HG03442 (cell line): Measurements from ENCODE around the gene GCDH.
A peak's percentile ranks its signal among the peaks of the same experiment; 100 is the strongest.
"Not testable (repeated sequence)": the region's sequence is repeated elsewhere in the genome, so short reads cannot be mapped to it uniquely, and the experiment has no call there.

ENCODE experiments used
- ATAC-seq: cut with Tn5 transposase; IDR thresholded peaks from one replicate; pipeline ENCODE4 v1.9.1; 2021; ENCODE audit warnings: mild to moderate bottlenecking, moderate library complexity; ENCODE audit not compliant: unreplicated experiment

The GCDH gene

GRCh38 chr19:12899891-12900518 lies 9.0 kb downstream of the GCDH start:
- peak; percentile 73 for ATAC-seq

- ATAC-seq = no peak
These were observed 16.2 kb downstream of the GCDH start for GRCh38 chr19:12907166-12907565.

GRCh38 chr19:12912571-12912970 lies 21.6 kb downstream of the GCDH start:
- ATAC-seq = no peak

- no peak for ATAC-seq
These were observed 22.1 kb downstream of the GCDH start for GRCh38 chr19:12913011-12913561.

- no peak for ATAC-seq
These were observed 23.1 kb downstream of the GCDH start for GRCh38 chr19:12913851-12914690.

GRCh38 chr19:12915860-12916259 lies 24.9 kb downstream of the GCDH start:
- not testable (repeated sequence) for ATAC-seq

- no peak for ATAC-seq
These were observed 27.3 kb downstream of the GCDH start for GRCh38 chr19:12918253-12918652.

- ATAC-seq = no peak
These were observed 30.1 kb downstream of the GCDH start for GRCh38 chr19:12921047-12921446.

GRCh38 chr19:12922959-12923358 lies 32.0 kb downstream of the GCDH start:
- no peak for ATAC-seq

- no peak for ATAC-seq
These were observed 33.8 kb downstream of the GCDH start for GRCh38 chr19:12924621-12925310.

- ATAC-seq = no peak
These were observed 39.2 kb downstream of the GCDH start for GRCh38 chr19:12930002-12930645.

- ATAC-seq = no peak
These were observed 41.7 kb downstream of the GCDH start for GRCh38 chr19:12932392-12933286.

- ATAC-seq = no peak
These were observed 42.5 kb downstream of the GCDH start, which contains the start of gene FARSA for GRCh38 chr19:12933287-12934072. Gene FARSA, minus strand, starts transcription at chr19:12933711. Its CDS starts 15 bp downstream, at chr19:12933696.

- ATAC-seq = no peak
These were observed 44.1 kb downstream of the GCDH start for GRCh38 chr19:12935071-12935470.

- ATAC-seq = no peak
These were observed 45.6 kb downstream of the GCDH start for GRCh38 chr19:12936582-12936981.

- ATAC-seq = no peak
These were observed 46.4 kb downstream of the GCDH start for GRCh38 chr19:12937093-12937926.

GRCh38 chr19:12937927-12938778 lies 47.2 kb downstream of the GCDH start, which contains the start of gene CALR:
Gene CALR, plus strand, starts transcription at chr19:12938609. Its CDS starts 71 bp downstream, at chr19:12938680.
- peak; percentile 87 for ATAC-seq
